Calu3 (cell line): ENCODE measurements around the gene CYCS. TPM values are rescaled to one million over a fixed set of nuclear protein-coding genes. Genes with fewer than 3 reads are reported as not detected.
A peak's percentile ranks its signal among the peaks of the same experiment; 100 is the strongest.

Experiments
- BruUV-seq: library from RNA; stranded (reverse); fragments of 400-500 nt; replicated peaks from 2 replicates; lab custom pipeline; 2021; lab: Mats Ljungman, UMichigan
- CTCF ChIA-PET: fragments of 300-600 bp; sonication (Branson Sonifier 250); formaldehyde crosslinking; loops from one replicate; lab custom pipeline; 2022; ENCODE audit warnings: antibody characterized with exemption; lab: Charles Lee
- DNase-seq: peaks from one replicate; pipeline ENCODE4 v3.0.0; 2022
- H3K27ac Mint-ChIP-seq: one replicate; pipeline ENCODE4 v1.8.0; 2022; ENCODE audit warnings: mixed read lengths; ENCODE audit not compliant: unreplicated experiment
- H3K27me3 Mint-ChIP-seq: one replicate; pipeline ENCODE4 v1.8.0; 2022; ENCODE audit warnings: mixed read lengths; ENCODE audit not compliant: unreplicated experiment
- H3K36me3 Mint-ChIP-seq: one replicate; pipeline ENCODE4 v1.8.0; 2022; ENCODE audit warnings: mild to moderate bottlenecking, moderate library complexity, mixed read lengths; ENCODE audit not compliant: insufficient read depth, unreplicated experiment
- H3K4me1 Mint-ChIP-seq: one replicate; pipeline ENCODE4 v1.8.0; 2022; ENCODE audit warnings: mild to moderate bottlenecking, low read depth, mixed read lengths; ENCODE audit not compliant: unreplicated experiment
- H3K4me3 Mint-ChIP-seq: one replicate; pipeline ENCODE4 v1.8.0; 2022; ENCODE audit warnings: mild to moderate bottlenecking, low read depth, moderate library complexity, mixed read lengths; ENCODE audit not compliant: unreplicated experiment
- H3K9me3 Mint-ChIP-seq: one replicate; pipeline ENCODE4 v1.8.0; 2022; ENCODE audit warnings: low read depth, mixed read lengths; ENCODE audit not compliant: unreplicated experiment
- intact Hi-C: fragments of 100-400 bp; cut with micrococcal nuclease; formaldehyde crosslinking; loops from one replicate; pipeline ENCODE4 v1.10.0; 2022; ENCODE audit not compliant: unreplicated experiment
- total RNA-seq: library from RNA; stranded (reverse); gene quantifications from 2 replicates; pipeline ENCODE4 v1.2.3, GENCODE V29; 2022
- TF ChIP-seq, protein P1 (sequence below): fragments of 200-600 bp; IDR thresholded peaks from one replicate; pipeline ENCODE4 v1.8.0; 2022; ENCODE audit warnings: antibody characterized with exemption; ENCODE audit not compliant: unreplicated experiment

The CYCS gene
- total RNA-seq, 1 experiment from 2014 or later, result 276 TPM

DNA sequence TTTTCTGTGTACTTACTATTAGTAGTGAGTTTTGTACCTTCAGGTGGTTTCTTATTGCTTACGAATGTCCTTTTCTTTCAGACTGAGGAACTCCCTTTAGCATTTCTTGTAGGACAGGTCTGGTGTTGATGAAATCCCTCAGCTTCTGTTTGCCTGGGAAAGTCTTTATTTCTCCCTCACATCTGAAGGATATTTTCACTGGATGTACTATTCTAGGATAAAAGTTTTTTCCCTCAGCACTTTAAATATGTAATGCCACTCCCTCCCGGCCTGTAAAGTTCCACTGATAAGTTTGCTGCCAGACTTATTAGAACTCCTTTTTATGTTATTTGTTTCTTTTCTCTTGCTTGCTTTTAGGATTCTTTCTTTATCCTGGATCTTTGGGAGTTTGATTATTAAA is 1.7 kb upstream of the CYCS start:
- intact Hi-C loops, result no loop called here
- no peak for DNase-seq
- Mint-ChIP-seq H3K4me3 (no peak overlapping the region), H3K9me3 (no peaks in the 10 kb centered on the region), H3K36me3 (peaks cover 38% of the 10 kb centered on the region), H3K4me1 (peaks cover 6% of the 10 kb centered on the region), H3K27me3 (peaks cover 23% of the 10 kb centered on the region), H3K27ac (no peak overlapping the region)
- CTCF ChIA-PET, result interaction anchor here (1.5 kb wide), 1 partner anchor 28 kb away, joined by 4 read pairs; no protein-coding TSS in a partner anchor
- TF ChIP-seq, protein P1, sequence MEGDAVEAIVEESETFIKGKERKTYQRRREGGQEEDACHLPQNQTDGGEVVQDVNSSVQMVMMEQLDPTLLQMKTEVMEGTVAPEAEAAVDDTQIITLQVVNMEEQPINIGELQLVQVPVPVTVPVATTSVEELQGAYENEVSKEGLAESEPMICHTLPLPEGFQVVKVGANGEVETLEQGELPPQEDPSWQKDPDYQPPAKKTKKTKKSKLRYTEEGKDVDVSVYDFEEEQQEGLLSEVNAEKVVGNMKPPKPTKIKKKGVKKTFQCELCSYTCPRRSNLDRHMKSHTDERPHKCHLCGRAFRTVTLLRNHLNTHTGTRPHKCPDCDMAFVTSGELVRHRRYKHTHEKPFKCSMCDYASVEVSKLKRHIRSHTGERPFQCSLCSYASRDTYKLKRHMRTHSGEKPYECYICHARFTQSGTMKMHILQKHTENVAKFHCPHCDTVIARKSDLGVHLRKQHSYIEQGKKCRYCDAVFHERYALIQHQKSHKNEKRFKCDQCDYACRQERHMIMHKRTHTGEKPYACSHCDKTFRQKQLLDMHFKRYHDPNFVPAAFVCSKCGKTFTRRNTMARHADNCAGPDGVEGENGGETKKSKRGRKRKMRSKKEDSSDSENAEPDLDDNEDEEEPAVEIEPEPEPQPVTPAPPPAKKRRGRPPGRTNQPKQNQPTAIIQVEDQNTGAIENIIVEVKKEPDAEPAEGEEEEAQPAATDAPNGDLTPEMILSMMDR, result no peak
- BruUV-seq, result no TSS peak

DNA sequence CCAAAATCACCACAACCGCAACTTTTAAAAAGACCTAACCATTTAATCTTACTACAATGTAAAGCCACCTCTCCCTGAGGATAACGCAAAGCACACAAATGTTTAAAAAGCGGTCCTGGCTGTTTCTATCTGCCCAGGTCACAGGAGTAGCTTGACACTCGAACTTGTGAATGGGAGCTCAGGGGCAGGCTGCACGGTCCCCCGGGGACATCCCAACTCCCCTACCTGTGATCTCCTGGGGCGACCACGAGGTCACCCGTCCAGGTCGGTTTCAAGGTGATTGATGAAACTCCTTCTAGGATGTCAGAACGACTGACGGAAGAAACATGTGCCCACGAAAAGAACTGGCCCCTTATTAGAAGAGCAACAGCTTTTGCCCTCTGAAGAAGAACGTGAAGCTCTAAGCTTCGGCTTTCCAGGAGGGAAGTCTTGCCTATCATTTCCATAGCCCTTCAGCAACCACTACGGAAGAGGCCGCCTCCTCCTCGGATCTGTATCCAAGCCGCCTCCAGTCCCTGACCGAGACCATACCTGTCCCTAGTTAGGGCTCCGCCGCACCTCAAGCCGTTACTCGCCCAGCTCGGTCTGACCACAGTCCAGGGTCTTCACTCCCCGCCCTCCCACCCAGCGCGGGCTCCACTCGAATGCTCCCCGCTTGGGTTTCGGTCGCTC is 459 bp downstream of the CYCS start:
- peaks cover 7% of the 10 kb centered on the region for H3K4me1 Mint-ChIP-seq
- H3K4me3 Mint-ChIP-seq, result peak overlapping the region; percentile 87
- H3K36me3 Mint-ChIP-seq, result peaks cover 60% of the 10 kb centered on the region
- H3K9me3 Mint-ChIP-seq, result no peaks in the 10 kb centered on the region
- H3K27ac Mint-ChIP-seq, result peak overlapping the region; percentile 98
- CTCF ChIA-PET, result interaction anchor here (0.5 to 1.6 kb wide), 7 partner anchors 30 to 1885 kb away, joined by 3 to 9 read pairs (median 6); a partner anchor contains a TSS
- peaks cover 23% of the 10 kb centered on the region for H3K27me3 Mint-ChIP-seq
- DNase-seq, result peak; percentile 24
- TF ChIP-seq, protein P1, result no peak
- BruUV-seq, result no TSS peak
- intact Hi-C loops, result loop anchor here (1.0 kb wide), 1 partner anchor 36 kb away; no protein-coding TSS in a partner anchor

DNA sequence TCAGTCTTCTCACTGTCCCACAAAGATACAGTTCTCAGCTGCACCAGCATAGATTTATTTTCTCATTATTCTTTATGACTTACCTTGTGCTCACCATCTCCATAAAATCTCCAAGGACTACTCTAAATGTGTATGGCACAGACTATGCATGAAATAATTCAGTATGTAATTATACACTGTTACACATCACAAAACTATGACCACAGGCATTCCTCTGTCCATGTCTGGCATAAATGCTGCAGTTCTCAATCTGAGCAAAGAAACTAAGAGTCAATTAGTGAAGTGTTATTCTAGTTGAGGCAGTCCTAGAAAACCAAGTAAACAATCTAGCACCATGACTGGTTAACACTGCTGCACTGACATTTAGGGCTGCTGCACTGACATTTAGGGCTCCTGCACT is 2.7 kb downstream of the CYCS start:
- CTCF ChIA-PET, result no interaction called here
- H3K4me1 Mint-ChIP-seq, result peaks cover 11% of the 10 kb centered on the region
- H3K36me3 Mint-ChIP-seq, result peaks cover 80% of the 10 kb centered on the region
- H3K9me3 Mint-ChIP-seq, result no peaks in the 10 kb centered on the region
- peaks cover 5% of the 10 kb centered on the region for H3K27me3 Mint-ChIP-seq
- H3K27ac Mint-ChIP-seq, result peak overlapping the region; percentile 65
- no peak for DNase-seq
- intact Hi-C loops, result no loop called here
- TF ChIP-seq, protein P1, result no peak
- no TSS peak for BruUV-seq
- H3K4me3 Mint-ChIP-seq, result no peak overlapping the region

DNA sequence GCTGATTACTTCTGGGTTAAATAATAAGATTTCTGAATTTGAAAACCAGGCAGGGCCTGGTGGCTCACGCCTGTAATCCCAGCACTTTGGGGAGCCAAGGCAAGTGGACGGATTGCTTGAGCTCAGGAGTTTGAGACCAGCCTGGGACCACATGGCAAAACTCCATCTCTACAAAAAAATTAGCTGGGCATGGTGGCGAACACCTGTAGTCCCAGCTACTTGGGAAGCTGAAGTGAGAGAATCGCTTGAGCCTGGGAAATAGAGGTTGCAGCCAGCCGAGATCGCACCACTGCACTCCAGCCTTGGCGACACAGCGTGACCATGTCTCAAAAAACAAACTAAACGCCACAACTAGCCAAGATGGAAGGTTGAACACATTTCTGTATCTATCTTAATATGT is 3.5 kb downstream of the CYCS start:
- Mint-ChIP-seq H3K27ac (peak overlapping the region; percentile 65), H3K4me3 (no peak overlapping the region), H3K27me3 (no peaks in the 10 kb centered on the region), H3K36me3 (peaks cover 88% of the 10 kb centered on the region), H3K9me3 (no peaks in the 10 kb centered on the region), H3K4me1 (peaks cover 19% of the 10 kb centered on the region)
- CTCF ChIA-PET, result no interaction called here
- DNase-seq, result no peak
- BruUV-seq, result no TSS peak
- intact Hi-C loops, result no loop called here
- TF ChIP-seq, protein P1, result no peak
